AG04450 (cell line): ENCODE measurements around the gene ZSCAN9. TPM values are rescaled to one million over a fixed set of nuclear protein-coding genes. Genes with fewer than 3 reads are reported as not detected.

Experiments used
- CTCF ChIA-PET: fragments of 300-600, 350-600 bp; formaldehyde crosslinking; extraction: SDS; loops from one replicate; lab custom pipeline; 2022; ENCODE audit warnings: antibody characterized with exemption, inconsistent platforms; lab: Charles Lee
- POLR2A ChIA-PET: fragments of 350-600 bp; formaldehyde crosslinking; extraction: SDS; loops from one replicate; lab custom pipeline; 2021; ENCODE audit warnings: antibody characterized with exemption, inconsistent platforms; lab: Yijun Ruan, JAX
- DNase-seq: peaks from one replicate; pipeline ENCODE4 v3.0.0-alpha.2; 2011; ENCODE audit warnings: low read depth, low spot score
- H3K27ac ChIP-seq: one replicate; pipeline ENCODE4 v1.5.1; 2012; ENCODE audit warnings: low read depth, low read length, control low read depth
- H3K27me3 ChIP-seq: one replicate; pipeline ENCODE4 v1.6.0; 2012; ENCODE audit warnings: low read length; ENCODE audit not compliant: control insufficient read depth, insufficient read depth
- H3K4me3 ChIP-seq: 2 replicates; pipeline ENCODE4 v1.5.1; 2011; ENCODE audit warnings: mild to moderate bottlenecking, low read depth, low read length, control low read depth
- H3K9me3 ChIP-seq: 2 replicates; pipeline ENCODE4 v1.5.1; 2012; ENCODE audit warnings: low read length; ENCODE audit not compliant: control insufficient read depth, insufficient read depth
- CTCF ChIP-seq: IDR thresholded peaks from 2 replicates; pipeline ENCODE4 v1.5.1; 2011; ENCODE audit warnings: low read depth, low read length, control low read depth, inconsistent platforms
- polyA plus RNA-seq: library from polyadenylated mRNA; depleted of rRNA; stranded (reverse); fragments of >200 nt; gene quantifications from 2 replicates; pipeline ENCODE4 v1.2.3, GENCODE V29; 2011

ZSCAN9 gene
- polyA plus RNA-seq, 1 experiment = 18.2 TPM

GRCh38 chr6:28232785-28233184, 7.7 kb downstream of the ZSCAN9 start:
- ChIA-PET CTCF (no interaction called here), POLR2A (no interaction called here)
- no peak for DNase-seq
- no peak overlapping the region for H3K4me3 ChIP-seq
- no peak overlapping the region for H3K27ac ChIP-seq
- no peaks in the 10 kb centered on the region for H3K9me3 ChIP-seq
- H3K27me3 ChIP-seq = no peaks in the 10 kb centered on the region
- TF ChIP-seq CTCF = no peak

- no peak overlapping the region for H3K4me3 ChIP-seq
- H3K9me3 ChIP-seq = no peaks in the 10 kb centered on the region
- POLR2A ChIA-PET = no interaction called here
- H3K27ac ChIP-seq = no peak overlapping the region
- H3K27me3 ChIP-seq = no peaks in the 10 kb centered on the region
- no peak for DNase-seq
- no peak for TF ChIP-seq CTCF
- CTCF ChIA-PET = no interaction called here
Measured at GRCh38 chr6:28235912-28236452, 10.9 kb downstream of the ZSCAN9 start.

- ChIA-PET CTCF (no interaction called here), POLR2A (no interaction called here)
- H3K27me3 ChIP-seq = no peaks in the 10 kb centered on the region
- no peak overlapping the region for H3K4me3 ChIP-seq
- DNase-seq = no peak
- H3K27ac ChIP-seq = no peak overlapping the region
- no peak for TF ChIP-seq CTCF
- no peaks in the 10 kb centered on the region for H3K9me3 ChIP-seq
Measured at GRCh38 chr6:28239636-28240035, 14.6 kb downstream of the ZSCAN9 start.

GRCh38 chr6:28240471-28240870, 15.4 kb downstream of the ZSCAN9 start:
- POLR2A ChIA-PET = interaction anchor here (0.6 kb wide), 1 partner anchor 11 kb away, joined by 5 read pairs; no protein-coding TSS in a partner anchor
- no peak for DNase-seq
- no peak overlapping the region for H3K27ac ChIP-seq

GRCh38 chr6:28243946-28244345, 18.9 kb downstream of the ZSCAN9 start:
- H3K27ac ChIP-seq = no peak overlapping the region
- DNase-seq = no peak
- H3K4me3 ChIP-seq = no peak overlapping the region
- no peaks in the 10 kb centered on the region for H3K9me3 ChIP-seq
- TF ChIP-seq CTCF = no peak
- H3K27me3 ChIP-seq = no peaks in the 10 kb centered on the region
- ChIA-PET CTCF (no interaction called here), POLR2A (no interaction called here)

More at GRCh38 chr6:28240471-28240870, 15.4 kb downstream of the ZSCAN9 start:
- Histone ChIP-seq H3K9me3 (no peaks in the 10 kb centered on the region), H3K4me3 (no peak overlapping the region), H3K27me3 (no peaks in the 10 kb centered on the region)
- TF ChIP-seq CTCF = no peak
- CTCF ChIA-PET = no interaction called here
